Activated CD4-positive, alpha-beta T cell treated with anti-CD3 and anti-CD28 coated beads, Interleukin-2, amount 10 ng/mL, durations not matched to agents 7 days and 5 days (primary cell): ENCODE measurements around the gene SV2B. TPM values are rescaled to one million over a fixed set of nuclear protein-coding genes. Genes with fewer than 3 reads are reported as not detected.

Experiments
- CTCF ChIA-PET: fragments of 350-600 bp; sonication (Branson Sonifier 250); formaldehyde crosslinking; loops from one replicate; lab custom pipeline; 2021; ENCODE audit warnings: antibody characterized with exemption; lab: Charles Lee
- POLR2A ChIA-PET: fragments of 350-600 bp; sonication (Branson Sonifier 250); formaldehyde crosslinking; loops from one replicate; lab custom pipeline; 2021; ENCODE audit warnings: antibody characterized with exemption; lab: Charles Lee
- DNase-seq: peaks from one replicate; pipeline ENCODE4 v3.0.0-alpha.2; 2020
- H3K27ac Mint-ChIP-seq: one replicate; pipeline ENCODE4 v1.8.0; 2021; ENCODE audit warnings: mild to moderate bottlenecking, moderate library complexity, mixed read lengths
- H3K27me3 Mint-ChIP-seq: one replicate; pipeline ENCODE4 v1.8.0; 2021; ENCODE audit warnings: mixed read lengths
- H3K36me3 Mint-ChIP-seq: one replicate; pipeline ENCODE4 v1.8.0; 2021; ENCODE audit warnings: low read depth, mixed read lengths
- H3K4me1 Mint-ChIP-seq: one replicate; pipeline ENCODE4 v1.8.0; 2021; ENCODE audit warnings: mixed read lengths
- H3K4me3 Mint-ChIP-seq: one replicate; pipeline ENCODE4 v1.8.0; 2021; ENCODE audit warnings: mild to moderate bottlenecking, moderate library complexity, mixed read lengths
- H3K9me3 Mint-ChIP-seq: one replicate; pipeline ENCODE4 v1.8.0; 2021; ENCODE audit warnings: mixed read lengths
- total RNA-seq, 2 experiments: library from RNA; stranded (reverse); gene quantifications; one replicate each; pipeline ENCODE4 v1.2.3, GENCODE V29; 2021

The SV2B gene
- total RNA-seq, 2 experiments from 2014 or later, result 0.02 TPM

DNA sequence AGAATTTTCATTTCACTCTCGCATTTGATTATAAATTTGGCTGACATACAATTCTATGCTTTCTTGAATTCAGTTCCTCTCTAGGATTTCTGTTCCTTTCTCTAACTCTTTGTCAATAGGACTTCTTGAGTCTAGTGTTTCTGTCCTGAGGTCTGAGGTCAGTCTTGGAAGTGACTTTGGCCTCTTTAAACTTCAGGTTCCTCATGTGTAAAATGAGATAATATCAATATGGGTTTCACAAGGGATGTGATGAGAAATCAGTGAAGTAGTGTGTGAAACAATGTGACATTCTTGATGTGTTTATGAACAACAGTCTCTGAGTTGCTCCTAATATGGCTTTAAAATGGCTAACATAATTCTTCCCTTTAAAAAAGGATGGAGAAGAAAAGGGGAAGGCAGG lies 92.2 kb downstream of the SV2B start:
- H3K27ac Mint-ChIP-seq, result no peak overlapping the region
- H3K4me1 Mint-ChIP-seq, result no peaks in the 10 kb centered on the region
- no peak for DNase-seq
- ChIA-PET CTCF (no interaction called here), POLR2A (no interaction called here)
- no peaks in the 10 kb centered on the region for H3K9me3 Mint-ChIP-seq
- H3K27me3 Mint-ChIP-seq, result peaks cover 23% of the 10 kb centered on the region
- H3K36me3 Mint-ChIP-seq, result no peaks in the 10 kb centered on the region
- H3K4me3 Mint-ChIP-seq, result no peak overlapping the region

DNA sequence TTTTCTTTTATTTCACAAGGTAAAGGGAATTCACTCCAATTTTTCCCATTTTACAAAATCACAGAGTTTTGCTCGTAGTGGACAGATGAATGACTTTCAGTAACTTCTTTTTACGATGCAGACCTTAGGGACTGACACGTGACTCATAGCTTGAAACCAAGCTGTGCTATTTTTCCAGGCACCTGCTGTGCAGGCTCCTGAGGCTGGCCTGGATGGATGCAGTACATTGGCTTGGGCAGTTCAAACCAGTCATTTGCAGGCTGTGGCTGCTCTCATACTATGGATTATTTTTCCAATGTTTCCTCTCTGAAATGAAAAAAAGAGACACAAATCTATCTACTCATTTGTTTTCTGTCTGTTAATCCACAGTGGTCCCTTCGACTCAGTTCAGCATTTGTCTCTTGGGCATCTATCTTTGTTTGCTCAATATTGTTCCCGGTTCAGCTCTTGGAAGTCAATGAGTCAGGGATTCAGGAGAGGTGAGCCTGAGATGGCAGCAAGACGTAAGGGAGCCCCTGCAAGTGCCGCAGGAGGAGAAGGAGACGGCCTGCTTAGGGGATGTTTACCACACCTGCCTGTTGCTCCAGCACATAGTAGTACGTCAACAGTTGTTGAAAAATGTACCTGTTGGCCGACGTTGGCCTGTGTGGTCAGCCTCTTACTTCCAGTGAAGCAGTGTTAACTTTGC lies 92.8 kb downstream of the SV2B start:
- H3K27ac Mint-ChIP-seq, result no peak overlapping the region
- ChIA-PET POLR2A (no interaction called here), CTCF (no interaction called here)
- DNase-seq, result no peak
- H3K36me3 Mint-ChIP-seq, result no peaks in the 10 kb centered on the region
- no peaks in the 10 kb centered on the region for H3K9me3 Mint-ChIP-seq
- H3K4me3 Mint-ChIP-seq, result no peak overlapping the region
- peaks cover 23% of the 10 kb centered on the region for H3K27me3 Mint-ChIP-seq
- H3K4me1 Mint-ChIP-seq, result no peaks in the 10 kb centered on the region

DNA sequence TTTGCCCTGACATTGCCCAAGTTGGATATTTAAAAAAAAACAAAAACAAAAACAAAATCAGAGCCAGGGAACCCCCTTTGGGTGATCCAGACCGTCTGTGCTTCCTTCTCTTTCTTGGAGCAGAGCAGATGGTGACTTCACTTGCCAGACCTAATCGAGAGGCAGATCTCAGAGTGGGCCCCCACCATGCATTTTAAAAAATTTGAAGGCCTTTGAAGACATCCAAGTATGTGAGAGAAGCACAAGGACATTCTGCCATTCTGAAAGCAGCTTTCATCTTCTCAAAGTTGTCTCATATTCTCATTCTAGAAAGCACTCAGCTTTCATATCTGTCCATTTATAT lies 93.3 kb downstream of the SV2B start:
- no peaks in the 10 kb centered on the region for H3K9me3 Mint-ChIP-seq
- no peaks in the 10 kb centered on the region for H3K36me3 Mint-ChIP-seq
- CTCF ChIA-PET, result no interaction called here
- POLR2A ChIA-PET, result no interaction called here
- no peak overlapping the region for H3K4me3 Mint-ChIP-seq
- peaks cover 23% of the 10 kb centered on the region for H3K27me3 Mint-ChIP-seq
- no peaks in the 10 kb centered on the region for H3K4me1 Mint-ChIP-seq
- H3K27ac Mint-ChIP-seq, result no peak overlapping the region
- no peak for DNase-seq

DNA sequence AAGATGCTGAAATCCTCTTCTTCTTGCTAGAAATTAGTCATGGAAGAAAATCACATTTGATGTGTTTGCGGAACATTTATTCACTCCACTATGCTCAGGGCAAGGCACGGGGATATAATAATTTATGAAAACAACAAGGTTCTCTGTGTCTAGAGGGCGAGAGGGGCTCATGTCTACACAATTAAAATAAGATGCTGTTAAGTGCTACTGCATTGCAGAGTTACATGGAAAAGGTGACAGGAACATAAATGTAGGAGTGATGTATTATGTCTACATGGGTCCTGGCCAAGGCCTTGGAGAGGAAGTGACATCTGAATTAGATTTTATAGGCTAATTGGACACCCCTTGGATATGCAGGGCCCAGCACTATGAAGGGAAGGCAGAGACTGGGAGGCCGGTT lies 96.1 kb downstream of the SV2B start:
- Mint-ChIP-seq H3K4me1 (no peaks in the 10 kb centered on the region), H3K27ac (no peak overlapping the region), H3K36me3 (no peaks in the 10 kb centered on the region), H3K4me3 (no peak overlapping the region), H3K9me3 (no peaks in the 10 kb centered on the region), H3K27me3 (peaks cover 21% of the 10 kb centered on the region)
- ChIA-PET CTCF (no interaction called here), POLR2A (no interaction called here)
- no peak for DNase-seq

DNA sequence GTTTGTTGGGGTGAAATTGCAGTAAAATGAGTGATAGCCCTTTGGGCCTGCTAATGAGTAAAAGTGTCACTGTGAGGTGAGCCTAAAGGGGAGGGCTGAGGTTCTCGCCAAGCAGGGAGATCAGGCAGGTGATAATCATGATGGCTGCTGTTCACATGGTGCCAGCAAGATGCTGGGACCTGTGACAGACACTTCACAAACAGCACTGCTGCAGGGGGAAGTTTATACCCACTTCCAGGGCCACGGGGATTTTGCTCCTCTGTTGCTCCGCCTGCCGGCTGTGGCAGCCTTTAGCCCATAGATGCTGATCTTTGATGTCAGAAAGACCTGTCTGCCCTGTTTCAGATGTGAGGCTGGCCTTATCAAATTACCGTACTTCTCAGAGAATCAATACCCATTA lies 96.7 kb downstream of the SV2B start:
- H3K27me3 Mint-ChIP-seq, result peaks cover 17% of the 10 kb centered on the region
- no peaks in the 10 kb centered on the region for H3K36me3 Mint-ChIP-seq
- DNase-seq, result no peak
- H3K4me1 Mint-ChIP-seq, result no peaks in the 10 kb centered on the region
- no peak overlapping the region for H3K4me3 Mint-ChIP-seq
- ChIA-PET CTCF (no interaction called here), POLR2A (no interaction called here)
- H3K9me3 Mint-ChIP-seq, result no peaks in the 10 kb centered on the region
- no peak overlapping the region for H3K27ac Mint-ChIP-seq

DNA sequence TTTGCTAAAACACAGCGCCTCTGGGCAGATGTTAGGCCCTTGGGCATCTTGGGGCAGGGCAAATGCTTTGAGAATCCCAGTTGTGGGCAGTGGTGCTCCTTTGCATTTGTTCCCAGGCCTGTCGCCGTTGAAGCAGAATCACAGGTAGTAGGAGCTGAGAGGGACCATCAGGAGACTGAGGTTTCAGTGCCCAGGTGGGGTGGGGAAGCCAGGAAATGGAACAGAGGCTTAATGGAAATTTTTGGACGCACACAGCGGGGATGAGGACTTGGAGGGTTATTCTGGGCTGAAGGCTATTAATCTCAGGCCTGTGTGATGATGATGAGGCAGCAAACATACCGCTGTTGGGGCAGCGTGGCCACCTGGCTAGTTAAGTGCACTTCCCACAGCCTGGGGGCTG lies 99.5 kb downstream of the SV2B start:
- no peak for DNase-seq
- ChIA-PET POLR2A (no interaction called here), CTCF (no interaction called here)
- Mint-ChIP-seq H3K9me3 (no peaks in the 10 kb centered on the region), H3K4me3 (no peak overlapping the region), H3K36me3 (no peaks in the 10 kb centered on the region), H3K4me1 (no peaks in the 10 kb centered on the region), H3K27me3 (peaks cover 5% of the 10 kb centered on the region), H3K27ac (no peak overlapping the region)

DNA sequence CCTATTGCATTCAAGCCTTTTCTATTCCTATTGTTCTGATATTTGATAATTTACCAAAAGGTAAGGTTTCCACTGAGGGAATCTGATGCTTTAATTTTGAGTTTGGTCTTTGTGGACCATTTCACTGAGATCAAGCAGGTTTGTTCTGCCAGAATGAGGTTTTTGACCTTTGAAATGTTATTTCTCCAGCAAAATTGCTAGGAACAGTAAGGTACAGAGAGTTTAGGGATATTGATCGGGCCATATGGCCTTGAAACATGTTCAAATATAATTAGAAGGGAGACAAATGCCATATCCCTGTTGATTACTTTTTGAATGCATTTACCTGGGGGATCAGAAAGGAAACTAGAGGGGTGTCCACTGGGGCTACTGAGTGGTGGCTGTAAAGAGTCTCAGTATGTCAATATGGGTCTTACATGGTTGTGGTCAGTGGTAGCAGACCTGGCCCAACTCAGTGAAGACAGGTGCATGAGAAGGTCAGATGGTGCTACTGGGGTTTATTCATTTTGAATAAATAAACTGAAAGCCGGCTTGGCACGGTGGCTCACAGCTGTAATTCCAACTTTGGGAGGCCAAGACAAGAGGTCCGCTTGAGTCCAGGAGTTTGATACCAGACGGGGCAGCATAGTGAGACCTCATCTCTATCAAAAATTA lies 100.2 kb downstream of the SV2B start:
- Mint-ChIP-seq H3K4me1 (no peaks in the 10 kb centered on the region), H3K27ac (no peak overlapping the region), H3K9me3 (no peaks in the 10 kb centered on the region), H3K4me3 (no peak overlapping the region), H3K27me3 (peaks cover 4% of the 10 kb centered on the region), H3K36me3 (no peaks in the 10 kb centered on the region)
- ChIA-PET POLR2A (no interaction called here), CTCF (no interaction called here)
- DNase-seq, result no peak

DNA sequence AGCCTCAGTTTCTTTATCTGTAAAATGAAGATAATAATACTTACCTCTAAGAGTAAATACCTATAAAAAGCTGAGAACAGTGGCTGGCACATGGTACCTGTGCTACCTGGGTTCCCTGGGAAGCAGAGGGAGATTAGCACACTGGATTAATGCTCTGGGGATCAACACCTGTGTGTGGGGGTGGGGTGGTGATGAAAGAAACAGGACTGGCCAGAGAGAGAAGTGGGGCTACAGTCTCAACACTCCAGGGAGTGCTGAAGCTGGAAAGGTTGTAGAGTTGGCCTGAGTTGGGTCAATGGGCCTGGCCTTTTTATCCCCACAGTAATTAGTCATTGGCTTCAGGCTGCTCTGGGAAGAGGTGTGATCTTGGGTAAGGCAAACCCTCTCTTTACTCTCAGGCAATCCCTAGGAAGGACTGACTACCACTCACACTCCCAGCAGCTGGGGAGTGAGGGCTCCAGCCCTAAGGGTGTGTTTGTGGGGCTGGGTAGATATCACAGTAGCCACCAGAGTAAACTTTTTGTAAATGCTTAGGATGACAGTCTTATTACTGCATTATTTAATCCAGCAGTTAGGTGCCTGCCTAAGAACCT lies 102.5 kb downstream of the SV2B start:
- Mint-ChIP-seq H3K27me3 (peaks cover 10% of the 10 kb centered on the region), H3K9me3 (no peaks in the 10 kb centered on the region), H3K4me1 (no peaks in the 10 kb centered on the region), H3K27ac (no peak overlapping the region), H3K36me3 (no peaks in the 10 kb centered on the region), H3K4me3 (no peak overlapping the region)
- ChIA-PET CTCF (interaction anchor here (1.5 kb wide), 1 partner anchor 19 kb away, joined by 4 read pairs; no protein-coding TSS in a partner anchor), POLR2A (no interaction called here)
- no peak for DNase-seq

DNA sequence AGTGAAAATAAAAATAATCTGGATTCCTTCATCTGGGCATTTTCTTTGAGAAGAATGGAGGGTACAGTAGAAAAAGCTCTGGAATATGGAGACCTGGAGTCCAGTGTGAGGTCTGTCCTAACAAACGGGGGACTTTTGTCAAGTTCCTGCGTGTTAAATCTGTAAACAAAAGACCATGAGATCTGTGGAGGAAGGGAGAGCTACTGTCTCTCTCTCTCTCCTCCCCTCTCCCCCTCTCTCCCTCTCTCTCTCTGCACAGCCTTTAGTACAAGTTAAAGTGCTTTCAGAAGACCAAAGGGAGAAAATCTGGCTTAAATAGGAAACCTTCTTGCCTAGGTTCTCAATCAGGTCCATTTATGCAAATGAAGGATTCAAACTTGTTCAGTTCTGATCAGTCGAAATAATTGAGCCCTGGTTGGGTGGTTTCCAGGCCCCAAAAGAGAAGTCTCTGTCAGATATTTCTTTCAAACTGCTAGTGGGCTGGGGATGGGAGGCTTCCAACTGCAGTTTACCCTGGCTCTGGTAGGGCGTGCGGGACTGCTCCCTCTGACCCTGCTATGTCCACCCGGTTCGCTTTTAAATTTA lies 103.7 kb downstream of the SV2B start:
- Mint-ChIP-seq H3K4me3 (no peak overlapping the region), H3K27ac (no peak overlapping the region), H3K27me3 (peaks cover 16% of the 10 kb centered on the region), H3K4me1 (no peaks in the 10 kb centered on the region), H3K36me3 (no peaks in the 10 kb centered on the region), H3K9me3 (no peaks in the 10 kb centered on the region)
- POLR2A ChIA-PET, result no interaction called here
- CTCF ChIA-PET, result interaction anchor here (1.5 kb wide), 1 partner anchor 20 kb away, joined by 4 read pairs; no protein-coding TSS in a partner anchor
- no peak for DNase-seq

DNA sequence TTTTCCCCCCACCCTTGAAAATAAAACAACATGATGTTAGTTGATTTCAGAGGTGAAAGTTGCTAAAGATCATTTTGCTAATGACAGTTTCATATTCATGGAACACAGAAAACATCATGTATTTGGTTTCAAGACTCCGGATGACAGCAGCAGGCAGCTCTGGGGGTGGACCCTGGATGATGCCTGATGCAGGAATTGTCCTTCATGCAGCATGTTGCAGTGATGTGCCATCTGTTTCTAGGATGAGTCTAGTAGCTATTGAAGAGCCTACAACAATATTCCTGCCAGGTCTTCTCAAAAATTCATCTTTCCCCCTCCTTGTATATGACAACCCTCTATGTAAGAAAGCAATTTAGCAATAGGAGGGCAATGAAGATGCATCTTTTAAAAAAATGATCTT lies 108.3 kb downstream of the SV2B start:
- DNase-seq, result no peak

DNA sequence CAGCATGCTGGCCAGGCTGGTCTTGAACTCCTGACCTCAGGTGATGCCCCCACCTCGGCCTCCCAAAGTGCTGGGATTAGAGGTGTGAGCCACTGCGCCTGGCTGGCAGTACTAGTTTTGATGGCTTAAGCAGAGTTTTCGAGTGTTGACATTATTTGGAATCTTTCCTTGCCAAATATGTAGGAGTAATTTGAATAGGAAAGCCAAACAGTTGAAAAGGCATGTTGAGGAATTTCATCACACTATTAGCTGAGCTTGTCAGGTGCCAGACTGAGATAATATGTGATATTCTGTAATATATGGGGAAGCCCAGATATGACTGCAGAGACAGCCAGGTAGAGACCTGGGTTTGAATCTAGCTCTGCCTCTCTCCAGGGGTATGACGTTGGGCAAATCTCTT lies 109.3 kb downstream of the SV2B start:
- DNase-seq, result no peak
- Mint-ChIP-seq H3K27me3 (peaks cover 24% of the 10 kb centered on the region), H3K36me3 (no peaks in the 10 kb centered on the region), H3K4me3 (no peak overlapping the region), H3K4me1 (no peaks in the 10 kb centered on the region), H3K9me3 (no peaks in the 10 kb centered on the region), H3K27ac (no peak overlapping the region)
- ChIA-PET CTCF (no interaction called here), POLR2A (no interaction called here)

More for the DNA sequence above, 108.3 kb downstream of the SV2B start:
- no peaks in the 10 kb centered on the region for H3K4me1 Mint-ChIP-seq
- H3K36me3 Mint-ChIP-seq, result no peaks in the 10 kb centered on the region
- H3K4me3 Mint-ChIP-seq, result no peak overlapping the region
- H3K27ac Mint-ChIP-seq, result no peak overlapping the region
- H3K27me3 Mint-ChIP-seq, result peaks cover 21% of the 10 kb centered on the region
- no peaks in the 10 kb centered on the region for H3K9me3 Mint-ChIP-seq
- CTCF ChIA-PET, result no interaction called here
- POLR2A ChIA-PET, result no interaction called here

DNA sequence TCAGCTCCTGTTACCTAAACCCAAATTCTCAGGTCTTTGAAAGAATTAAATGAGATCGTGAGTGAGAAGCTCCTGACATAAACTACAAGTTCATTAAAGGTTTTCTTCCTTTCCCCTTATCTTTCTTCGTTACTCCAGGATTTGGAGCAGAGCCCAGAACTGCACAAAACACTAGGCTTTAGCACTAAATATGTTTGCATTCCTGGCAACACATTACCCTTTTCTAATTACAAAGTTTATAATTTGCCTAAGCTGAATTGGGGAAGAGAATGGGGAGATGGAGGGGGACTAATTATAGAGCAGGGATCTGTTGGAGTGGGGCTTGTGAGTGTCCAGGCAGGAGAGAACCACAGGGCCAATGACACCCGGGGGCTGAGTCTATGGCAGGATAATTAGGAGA lies 109.7 kb downstream of the SV2B start:
- POLR2A ChIA-PET, result no interaction called here
- Mint-ChIP-seq H3K27me3 (peaks cover 24% of the 10 kb centered on the region), H3K36me3 (no peaks in the 10 kb centered on the region), H3K4me3 (no peak overlapping the region), H3K9me3 (no peaks in the 10 kb centered on the region), H3K27ac (no peak overlapping the region), H3K4me1 (no peaks in the 10 kb centered on the region)
- no peak for DNase-seq
- CTCF ChIA-PET, result no interaction called here
